H7 (cell line): Measurements from ENCODE around the gene CD247. TPM values are rescaled to one million over a fixed set of nuclear protein-coding genes. Genes with fewer than 3 reads are reported as not detected.

Experiments
- DNase-seq: peaks from one replicate; pipeline ENCODE4 v3.0.0; 2012
- H3K27me3 ChIP-seq: 2 replicates; pipeline ENCODE4 v1.6.0; 2011; ENCODE audit warnings: mild to moderate bottlenecking, low read length; ENCODE audit not compliant: control insufficient read depth, insufficient read depth
- H3K36me3 ChIP-seq: replicated peaks from 2 replicates; pipeline ENCODE4 v1.5.1; 2011; ENCODE audit warnings: low read length; ENCODE audit not compliant: control insufficient read depth, insufficient read depth
- H3K4me3 ChIP-seq: 2 replicates; pipeline ENCODE4 v1.5.1; 2011; ENCODE audit warnings: low read depth, mild to moderate bottlenecking, control low read depth, low read length, moderate library complexity; ENCODE audit not compliant: insufficient read depth
- total RNA-seq: library from RNA; depleted of rRNA; stranded (reverse); fragments of >200 nt; shearing (Covaris generic); gene quantifications from 2 replicates; pipeline ENCODE4 v1.2.3, GENCODE V29; 2014

CD247 gene
- total RNA-seq, 1 experiment from 2014 or later = 0.83 TPM

DNA sequence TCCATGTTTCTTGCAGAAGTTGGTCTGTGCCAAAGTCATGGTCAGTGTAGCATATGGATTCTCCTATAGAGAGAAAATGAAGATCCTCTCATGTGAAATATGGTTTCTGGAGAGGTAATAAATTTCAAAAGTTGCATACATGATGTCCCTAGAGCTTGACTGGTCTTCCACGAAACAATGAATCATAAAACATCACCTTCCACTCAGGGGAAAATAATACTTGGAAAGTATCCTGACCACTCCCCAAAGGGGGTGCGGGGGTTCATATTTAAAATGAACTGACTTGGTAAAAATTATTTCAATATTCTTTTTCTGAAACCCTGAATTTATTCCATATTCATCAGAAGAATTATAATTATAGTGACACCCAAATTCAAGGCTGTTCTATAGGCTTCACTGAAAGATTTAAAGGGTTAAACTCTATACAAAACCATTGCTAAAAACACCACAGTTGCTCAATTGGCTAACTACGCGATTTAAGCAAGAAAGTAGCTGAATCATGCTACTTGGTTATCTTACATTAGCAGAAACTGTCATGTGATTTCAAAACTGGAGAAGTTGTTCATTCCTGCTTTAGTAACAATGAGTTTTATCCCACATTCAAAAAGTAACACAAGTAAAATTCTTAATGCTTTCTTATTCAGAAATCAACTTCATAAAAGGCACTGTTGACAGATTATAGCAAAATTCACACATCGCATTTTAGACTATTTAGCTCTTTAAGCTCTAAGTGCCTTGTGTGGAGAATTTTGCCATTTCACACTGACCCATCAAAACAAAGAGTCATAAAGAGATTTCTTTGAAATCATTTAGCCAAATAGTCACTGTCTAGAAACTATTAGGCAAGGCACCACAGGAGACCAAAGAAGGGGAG lies 30.0 kb upstream of the CD247 start:
- Histone ChIP-seq H3K27me3 (peaks cover 6% of the 10 kb centered on the region; the same call in 1 of the 2 replicates), H3K4me3 (no peak overlapping the region), H3K36me3 (no peaks in the 10 kb centered on the region)
- no peak for DNase-seq

- Histone ChIP-seq H3K27me3 (no peaks in the 10 kb centered on the region; the same call in 1 of the 2 replicates), H3K4me3 (no peak overlapping the region), H3K36me3 (no peaks in the 10 kb centered on the region; the same call in 1 of the 2 replicates)
- no peak for DNase-seq
Observed at GRCh38 chr1:167546935-167547334, 28.6 kb upstream of the CD247 start.

DNA sequence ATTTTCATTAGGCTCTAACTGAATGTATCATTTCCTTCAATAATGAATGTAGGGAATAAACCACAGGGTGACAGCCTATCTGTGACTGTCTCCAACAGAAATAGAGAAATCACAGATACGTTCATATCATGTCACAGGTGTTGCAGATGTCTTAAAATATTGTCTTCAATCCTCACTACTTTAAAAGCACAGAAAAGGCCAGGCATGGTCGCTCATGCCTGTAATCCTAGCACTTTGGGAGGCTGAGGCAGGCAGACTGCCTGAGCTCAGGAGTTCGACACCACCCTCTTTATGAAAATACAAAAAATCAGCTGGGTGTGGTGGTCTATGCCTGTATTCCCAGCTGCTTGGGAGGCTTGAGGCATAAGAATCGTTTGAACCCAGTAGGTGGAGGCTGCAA lies 27.0 kb upstream of the CD247 start:
- no peak for DNase-seq
- Histone ChIP-seq H3K36me3 (no peaks in the 10 kb centered on the region; the same call in 1 of the 2 replicates), H3K4me3 (no peak overlapping the region), H3K27me3 (no peaks in the 10 kb centered on the region; the same call in 1 of the 2 replicates)

DNA sequence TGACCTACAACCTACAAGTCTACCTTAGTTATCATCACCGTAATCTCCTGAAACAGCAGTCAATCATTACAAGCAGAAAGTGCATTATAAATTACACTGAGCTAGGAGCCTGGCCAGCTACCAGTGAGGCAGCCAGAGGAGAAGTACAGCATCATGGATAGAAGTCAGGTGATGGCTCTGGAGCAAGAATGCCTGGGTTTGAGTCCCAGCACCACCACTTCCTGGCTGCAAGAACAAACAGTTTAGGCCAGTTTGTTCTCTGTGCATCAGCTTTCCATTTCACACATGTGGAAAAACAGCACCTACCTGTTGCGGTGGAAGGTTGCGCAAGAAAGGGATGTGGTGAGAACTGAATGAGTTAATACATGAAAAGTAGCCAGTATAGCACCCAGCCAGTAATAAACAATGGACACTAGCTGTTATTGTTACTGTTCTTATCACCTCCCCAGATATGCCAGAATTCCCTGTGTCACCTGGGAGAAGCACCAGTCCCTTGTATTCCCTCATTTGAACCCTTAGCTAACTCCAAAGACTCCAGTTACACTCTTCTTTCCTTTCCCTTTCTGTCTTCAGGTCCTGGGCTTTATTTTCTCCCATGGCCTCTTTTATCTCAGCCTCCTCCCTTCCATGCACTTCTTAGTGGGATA lies 26.2 kb upstream of the CD247 start:
- DNase-seq = no peak

GRCh38 chr1:167543199-167543990 lies 25.1 kb upstream of the CD247 start:
- DNase-seq = no peak
- Histone ChIP-seq H3K36me3 (no peaks in the 10 kb centered on the region; the same call in 1 of the 2 replicates), H3K27me3 (no peaks in the 10 kb centered on the region; the same call in 1 of the 2 replicates), H3K4me3 (no peak overlapping the region)

More for the DNA sequence above, 26.2 kb upstream of the CD247 start:
- Histone ChIP-seq H3K27me3 (no peaks in the 10 kb centered on the region; the same call in 1 of the 2 replicates), H3K4me3 (no peak overlapping the region), H3K36me3 (no peaks in the 10 kb centered on the region; the same call in 1 of the 2 replicates)

GRCh38 chr1:167542109-167543032 lies 24.0 kb upstream of the CD247 start:
- H3K27me3 ChIP-seq = no peaks in the 10 kb centered on the region; the same call in 1 of the 2 replicates
- no peaks in the 10 kb centered on the region; the same call in 1 of the 2 replicates for H3K36me3 ChIP-seq
- no peak overlapping the region for H3K4me3 ChIP-seq
- no peak for DNase-seq

- Histone ChIP-seq H3K27me3 (no peaks in the 10 kb centered on the region; the same call in 1 of the 2 replicates), H3K36me3 (no peaks in the 10 kb centered on the region; the same call in 1 of the 2 replicates), H3K4me3 (no peak overlapping the region)
- DNase-seq = no peak
Observed at GRCh38 chr1:167541610-167542009, 23.3 kb upstream of the CD247 start.

- no peak for DNase-seq
- no peak overlapping the region for H3K4me3 ChIP-seq
- no peaks in the 10 kb centered on the region; the same call in 1 of the 2 replicates for H3K27me3 ChIP-seq
- H3K36me3 ChIP-seq = no peaks in the 10 kb centered on the region; the same call in 1 of the 2 replicates
Observed at GRCh38 chr1:167541003-167541402, 22.7 kb upstream of the CD247 start.

DNA sequence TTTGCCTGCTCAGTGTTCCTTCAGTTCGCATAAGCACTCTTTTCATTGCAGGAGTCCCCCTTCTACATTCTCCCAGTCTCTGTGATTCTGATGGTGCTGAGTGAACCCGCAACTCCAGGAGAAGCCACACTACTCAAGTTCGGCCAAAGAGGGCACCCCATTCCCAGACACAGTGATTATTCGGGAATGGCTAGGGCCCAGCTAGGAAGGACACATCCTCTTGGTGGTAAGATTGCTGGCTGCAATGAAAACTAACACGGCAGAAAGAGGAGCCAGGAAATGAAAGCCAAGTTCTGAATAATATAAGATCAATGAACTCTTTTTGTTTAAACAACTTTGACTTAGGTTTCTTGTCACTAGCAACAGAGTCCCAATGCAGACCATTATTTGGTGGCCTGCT lies 20.3 kb upstream of the CD247 start:
- H3K27me3 ChIP-seq = no peaks in the 10 kb centered on the region; the same call in 1 of the 2 replicates
- H3K36me3 ChIP-seq = no peaks in the 10 kb centered on the region; the same call in 1 of the 2 replicates
- peak; percentile 75 for DNase-seq
- no peak overlapping the region for H3K4me3 ChIP-seq

GRCh38 chr1:167533851-167534300 lies 15.5 kb upstream of the CD247 start:
- no peaks in the 10 kb centered on the region; the same call in 1 of the 2 replicates for H3K27me3 ChIP-seq
- H3K4me3 ChIP-seq = no peak overlapping the region
- peak; percentile 90 for DNase-seq
- no peaks in the 10 kb centered on the region for H3K36me3 ChIP-seq

DNA sequence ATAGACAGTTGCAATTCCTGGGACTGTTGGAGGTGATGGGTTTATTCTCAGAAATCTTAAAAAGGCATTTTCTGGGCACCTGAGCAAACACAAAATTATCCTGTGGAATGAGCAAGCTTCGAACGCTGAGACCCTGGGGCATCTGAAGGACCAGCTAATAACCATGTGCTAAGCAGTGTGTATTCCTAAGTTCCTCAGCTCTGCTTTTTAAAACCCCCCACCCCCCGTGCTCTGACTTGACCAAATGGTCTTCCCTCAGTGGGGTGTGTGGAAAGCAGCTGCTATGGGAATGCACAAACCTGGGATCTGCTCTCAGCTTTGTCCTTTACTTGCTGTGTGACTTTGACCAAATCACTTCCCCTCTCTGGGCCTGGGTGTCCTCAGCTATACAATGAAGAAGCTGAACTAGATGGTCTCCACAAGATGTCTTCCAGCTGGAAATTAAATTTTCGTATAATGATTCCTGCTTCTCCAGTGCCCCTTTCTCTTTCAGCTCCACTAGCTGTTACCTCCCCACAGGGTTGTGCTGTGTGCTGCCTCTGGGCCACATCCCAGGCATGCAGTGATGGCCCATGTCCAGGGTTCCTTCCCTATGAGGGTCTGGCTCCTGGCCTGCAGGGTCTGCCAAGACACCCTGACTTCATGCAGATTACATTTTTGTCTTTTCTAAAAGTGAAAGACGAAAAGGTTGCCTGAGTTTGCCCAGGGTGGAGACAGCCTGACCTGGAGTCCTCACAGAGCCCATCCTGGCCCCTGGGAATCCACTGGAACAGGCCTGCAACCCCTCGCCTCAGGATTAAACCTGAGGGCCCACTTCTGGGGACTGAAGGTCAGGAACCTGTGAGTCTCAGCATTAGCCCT lies 14.9 kb upstream of the CD247 start:
- H3K36me3 ChIP-seq = no peaks in the 10 kb centered on the region
- H3K27me3 ChIP-seq = no peaks in the 10 kb centered on the region; the same call in 1 of the 2 replicates
- no peak for DNase-seq
- H3K4me3 ChIP-seq = no peak overlapping the region

- DNase-seq = no peak
- no peaks in the 10 kb centered on the region for H3K36me3 ChIP-seq
- H3K4me3 ChIP-seq = no peak overlapping the region
- H3K27me3 ChIP-seq = no peaks in the 10 kb centered on the region; the same call in none of the 2 replicates
Observed at GRCh38 chr1:167532375-167532774, 14.0 kb upstream of the CD247 start.
